ENCODE measurements around the gene KRTAP5-8.

GRCh38 chr11:71507102-71507501, 30.7 kb upstream of the KRTAP5-8 start:
- TF ChIP-seq CTCF (IDR thresholded peaks at IDR 0.05; ENCODE audit: low read depth, low read length): no peak
- TF ChIP-seq EZH2phosphoT487 (IDR thresholded peaks at IDR 0.05; ENCODE audit: low read depth): no peak

All from OCI-LY3 (cell line).